ENCODE measurements around the gene USP21. TPM values are rescaled to one million over a fixed set of nuclear protein-coding genes. Genes with fewer than 3 reads are reported as not detected.

USP21 gene
- total and polyA plus RNA-seq, 9 of the 15 experiments (the other 6 are each of a cell fraction or from before 2014, with no cell fraction given) = 4.9 to 52.4 (median 21.6) TPM

DNA sequence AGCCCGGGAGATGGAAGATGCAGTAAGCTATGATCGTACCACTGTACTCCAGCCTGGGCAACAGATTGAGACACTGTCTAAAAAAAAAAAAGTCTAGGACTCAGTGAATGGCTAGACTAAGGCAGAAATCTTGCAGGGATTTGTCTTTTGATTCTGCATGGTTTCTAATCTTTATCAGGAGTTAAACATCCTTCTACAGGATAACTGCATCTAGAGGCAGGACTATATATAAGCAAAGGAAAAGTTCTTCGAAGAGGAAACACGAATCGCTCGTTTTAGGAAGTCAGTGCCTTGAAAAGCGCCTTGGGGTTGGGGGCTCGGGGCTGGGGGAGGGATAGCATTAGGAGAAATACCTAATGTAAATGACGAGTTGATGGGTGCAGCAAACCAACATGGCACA is 6.1 kb upstream of the USP21 start:
- no TSS peak for BruUV-seq (replicated peaks)
- CTCF ChIA-PET (ENCODE audit: low intra/inter-chr PET ratio) = no interaction called here
- Histone ChIP-seq H3K9ac (ENCODE audit: insufficient read depth in 1 of 2, low read depth in 2 of 2, low read length in 2 of 2) (peak overlapping the region in 1 of 2 experiments; percentile 94; a peak in 2 of 4 replicates), H3K27me3 (ENCODE audit: control insufficient read depth in 2 of 2, insufficient read depth in 2 of 2, low read length in 2 of 2) (no peaks in the 10 kb centered on the region), H3K36me3 (ENCODE audit: control insufficient read depth, insufficient read depth, low read length) (peaks cover 14% of the 10 kb centered on the region), H3K79me2 (ENCODE audit: control insufficient read depth, insufficient read depth, low read length) (peaks cover 20% of the 10 kb centered on the region), H3K4me2 (ENCODE audit: insufficient read depth, low read length) (peak overlapping the region; percentile 37), H3K4me3 (peak overlapping the region; percentile 52), H4K20me1 (replicated peaks; ENCODE audit: control insufficient read depth, insufficient read depth, low read length) (no peaks in the 10 kb centered on the region), H3K27ac (ENCODE audit: extremely low read depth, low read depth, low read length) (peak overlapping the region; percentile 92; the same call in 2 of the 3 replicates), H3K4me1 (replicated peaks in 1 of 2; ENCODE audit: control insufficient read depth in 2 of 2, insufficient read depth in 2 of 2, low read length in 2 of 2) (peaks cover 6 to 14% of the 10 kb centered on the region in 2 experiments; a peak in 3 of 5 replicates), H3K9me1 (ENCODE audit: control insufficient read depth, insufficient read depth, low read length) (no peaks in the 10 kb centered on the region), H3K9me3 (replicated peaks; ENCODE audit: control insufficient read depth, insufficient read depth, low read depth, low read length) (no peaks in the 10 kb centered on the region), H2AFZ (ENCODE audit: low read depth, low read length) (peak overlapping the region; percentile 93)
- in situ Hi-C loops (cut with MboI) = no loop called here
- WGBS (ENCODE audit: insufficient coverage, low coverage, missing lambda C conversion rate) = 20% methylated on average over 8 of the region's 9 CpGs
- peak in 1 of 2 experiments; percentile 7; a peak in 1 of 4 replicates for TF ChIP-seq KDM1A (IDR thresholded peaks at IDR 0.05)
- TF ChIP-seq SRSF7 (optimal IDR thresholded peaks at IDR 0.05; ENCODE audit: low read depth, low read length) = no peak
- peak; percentile 7; the same call in 2 of the 3 replicates for ATAC-seq
- intact Hi-C loops (cut with micrococcal nuclease) = no loop called here
- DNase-seq (ENCODE audit: extremely low read depth in 1 of 4, low spot score in 3 of 4) = no peak
- POLR2A ChIA-PET = interaction anchor here (0.6 to 2.7 kb wide), 16 partner anchors 9 to 1368 kb away, joined by 3 to 30 read pairs (median 4); partner anchors contain the start of genes DEDD, NDUFS2, PPOX and USF1
- FAIRE-seq = peak; percentile 73

DNA sequence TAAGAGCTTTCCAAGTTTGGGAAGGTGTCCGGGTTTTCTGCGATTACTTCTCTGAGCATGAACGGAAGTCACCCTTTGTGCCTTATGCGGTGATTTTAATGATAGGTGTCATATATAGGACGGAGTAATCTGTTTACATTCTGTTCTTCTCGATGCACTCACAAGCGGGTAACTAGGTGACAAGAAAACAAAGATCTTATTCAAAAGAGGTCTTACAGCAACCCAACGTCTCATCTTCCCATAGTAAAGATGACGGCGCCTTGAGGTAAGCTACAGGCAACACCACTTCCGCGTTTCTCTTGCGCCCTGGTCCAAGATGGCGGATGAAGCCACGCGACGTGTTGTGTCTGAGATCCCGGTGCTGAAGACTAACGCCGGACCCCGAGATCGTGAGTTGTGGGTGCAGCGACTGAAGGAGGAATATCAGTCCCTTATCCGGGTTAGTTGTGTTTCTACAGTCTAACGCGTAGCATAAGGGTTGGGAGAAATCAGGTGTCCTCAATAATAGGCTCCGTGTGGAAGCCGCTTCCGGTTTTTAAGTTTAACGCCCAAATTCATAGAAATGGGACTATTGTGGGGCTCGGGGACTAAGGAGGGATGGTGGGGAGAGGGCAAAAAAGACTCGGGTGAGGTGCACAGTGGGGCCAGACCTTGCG is 5.5 kb upstream of the USP21 start, which contains the start of gene UFC1:
TSS of gene UFC1 (plus strand) at position 297 of the 656 bp plus-strand sequence. CDS start at position 317, 20 bp downstream.
- ChIA-PET POLR2A (interaction anchor here (0.6 to 2.7 kb wide), 18 partner anchors 8 to 1368 kb away, joined by 3 to 30 read pairs (median 4); partner anchors contain the start of genes DEDD, NDUFS2, PPOX and USF1), CTCF (ENCODE audit: low intra/inter-chr PET ratio) (no interaction called here)
- Histone ChIP-seq H3K4me2 (ENCODE audit: insufficient read depth, low read length) (peak within 1 kb of the TSS; percentile 89), H3K4me1 (replicated peaks in 1 of 2; ENCODE audit: control insufficient read depth in 2 of 2, insufficient read depth in 2 of 2, low read length in 2 of 2) (peaks cover 6 to 19% of the 10 kb centered on the region in 2 experiments; a peak in 3 of 5 replicates), H3K27me3 (ENCODE audit: control insufficient read depth in 2 of 2, insufficient read depth in 2 of 2, low read length in 2 of 2) (no peaks in the 10 kb centered on the region), H3K27ac (ENCODE audit: extremely low read depth, low read depth, low read length) (peak within 1 kb of the TSS; percentile 92), H3K9me1 (ENCODE audit: control insufficient read depth, insufficient read depth, low read length) (no peaks in the 10 kb centered on the region), H3K79me2 (ENCODE audit: control insufficient read depth, insufficient read depth, low read length) (peaks cover 20% of the 10 kb centered on the region), H3K9me3 (replicated peaks; ENCODE audit: control insufficient read depth, insufficient read depth, low read depth, low read length) (no peaks in the 10 kb centered on the region), H3K36me3 (ENCODE audit: control insufficient read depth, insufficient read depth, low read length) (peaks cover 20% of the 10 kb centered on the region), H3K9ac (ENCODE audit: insufficient read depth in 1 of 2, low read depth in 2 of 2, low read length in 2 of 2) (peak within 1 kb of the TSS; percentile 94 to 97), H4K20me1 (replicated peaks; ENCODE audit: control insufficient read depth, insufficient read depth, low read length) (no peaks in the 10 kb centered on the region), H3K4me3 (peak within 1 kb of the TSS; percentile 52), H2AFZ (ENCODE audit: low read depth, low read length) (peak within 1 kb of the TSS; percentile 93)
- ATAC-seq (peak; percentile 92), DNase-seq (ENCODE audit: extremely low read depth in 1 of 4, low spot score in 3 of 4) (peak; percentile 68 to 92 (median 77)), FAIRE-seq (peak; percentile 98)
- intact Hi-C loops (cut with micrococcal nuclease) (no loop called here), in situ Hi-C loops (cut with MboI) (no loop called here)
- BruUV-seq (replicated peaks) = TSS peak; percentile 97
- WGBS (ENCODE audit: insufficient coverage, low coverage, missing lambda C conversion rate) = 1% methylated on average over 33 of the region's 33 CpGs
- TF ChIP-seq, protein P1, sequence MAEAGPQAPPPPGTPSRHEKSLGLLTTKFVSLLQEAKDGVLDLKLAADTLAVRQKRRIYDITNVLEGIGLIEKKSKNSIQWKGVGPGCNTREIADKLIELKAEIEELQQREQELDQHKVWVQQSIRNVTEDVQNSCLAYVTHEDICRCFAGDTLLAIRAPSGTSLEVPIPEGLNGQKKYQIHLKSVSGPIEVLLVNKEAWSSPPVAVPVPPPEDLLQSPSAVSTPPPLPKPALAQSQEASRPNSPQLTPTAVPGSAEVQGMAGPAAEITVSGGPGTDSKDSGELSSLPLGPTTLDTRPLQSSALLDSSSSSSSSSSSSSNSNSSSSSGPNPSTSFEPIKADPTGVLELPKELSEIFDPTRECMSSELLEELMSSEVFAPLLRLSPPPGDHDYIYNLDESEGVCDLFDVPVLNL (CRISPR knock-in tag; IDR thresholded peaks at IDR 0.05; ENCODE audit: low read depth) = 0 out of 2 replicates have a peak, but pooled peaks have one; percentile 19
- TF ChIP-seq POLR3A (IDR thresholded peaks at IDR 0.05; ENCODE audit: borderline replicate concordance, extremely low read depth, insufficient read depth, insufficient read length) = no peak
- peak; percentile 7; the same call in 1 of the 2 replicates for TF ChIP-seq EP300 (IDR thresholded peaks at IDR 0.05; ENCODE audit: low read length)
- no peak for TF ChIP-seq KDM1A (IDR thresholded peaks at IDR 0.05)
- TF ChIP-seq E2F3 (CRISPR knock-in tag; IDR thresholded peaks at IDR 0.05) = no peak
- TF ChIP-seq HDGF (IDR thresholded peaks at IDR 0.05) = no peak
- TF ChIP-seq ZNF282 (CRISPR knock-in tag; IDR thresholded peaks at IDR 0.05) = no peak
- no peak for TF ChIP-seq KDM2B (CRISPR knock-in tag; IDR thresholded peaks at IDR 0.05)
- no peak for TF ChIP-seq CBX5 (IDR thresholded peaks at IDR 0.05; ENCODE audit: borderline replicate concordance, low read depth)
- TF ChIP-seq SMARCE1 (IDR thresholded peaks at IDR 0.05) = no peak
- TF ChIP-seq, protein P2, sequence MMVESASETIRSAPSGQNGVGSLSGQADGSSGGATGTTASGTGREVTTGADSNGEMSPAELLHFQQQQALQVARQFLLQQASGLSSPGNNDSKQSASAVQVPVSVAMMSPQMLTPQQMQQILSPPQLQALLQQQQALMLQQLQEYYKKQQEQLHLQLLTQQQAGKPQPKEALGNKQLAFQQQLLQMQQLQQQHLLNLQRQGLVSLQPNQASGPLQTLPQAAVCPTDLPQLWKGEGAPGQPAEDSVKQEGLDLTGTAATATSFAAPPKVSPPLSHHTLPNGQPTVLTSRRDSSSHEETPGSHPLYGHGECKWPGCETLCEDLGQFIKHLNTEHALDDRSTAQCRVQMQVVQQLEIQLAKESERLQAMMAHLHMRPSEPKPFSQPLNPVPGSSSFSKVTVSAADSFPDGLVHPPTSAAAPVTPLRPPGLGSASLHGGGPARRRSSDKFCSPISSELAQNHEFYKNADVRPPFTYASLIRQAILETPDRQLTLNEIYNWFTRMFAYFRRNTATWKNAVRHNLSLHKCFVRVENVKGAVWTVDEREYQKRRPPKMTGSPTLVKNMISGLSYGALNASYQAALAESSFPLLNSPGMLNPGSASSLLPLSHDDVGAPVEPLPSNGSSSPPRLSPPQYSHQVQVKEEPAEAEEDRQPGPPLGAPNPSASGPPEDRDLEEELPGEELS (CRISPR knock-in tag; IDR thresholded peaks at IDR 0.05; ENCODE audit: borderline replicate concordance) = no peak
- TF ChIP-seq SMAD3 (CRISPR knock-in tag; conservative IDR thresholded peaks at IDR 0.05) = no peak
